Chondrocyte (in vitro differentiated cells): ENCODE measurements around the gene VSIG8. TPM values are rescaled to one million over a fixed set of nuclear protein-coding genes. Genes with fewer than 3 reads are reported as not detected.
"Not testable (repeated sequence)": the region's sequence is repeated elsewhere in the genome, so short reads cannot be mapped to it uniquely, and the experiment has no call there.

ENCODE experiments used
- DNase-seq: peaks from one replicate; pipeline ENCODE4 v3.0.0; 2021; ENCODE audit warnings: mixed read lengths, low spot score
- H3K27ac Mint-ChIP-seq: one replicate; pipeline ENCODE4 v1.8.0; 2021; ENCODE audit warnings: mild to moderate bottlenecking, moderate library complexity, mixed read lengths; ENCODE audit not compliant: unreplicated experiment
- H3K27me3 Mint-ChIP-seq: 2 replicates; pipeline ENCODE4 v1.8.0; 2021; ENCODE audit warnings: low read depth, mixed read lengths
- H3K36me3 Mint-ChIP-seq: 2 replicates; pipeline ENCODE4 v1.8.0; 2021; ENCODE audit warnings: low read depth, mixed read lengths
- H3K4me1 Mint-ChIP-seq: 2 replicates; pipeline ENCODE4 v1.8.0; 2021; ENCODE audit warnings: low read depth, mild to moderate bottlenecking, mixed read lengths
- H3K4me3 Mint-ChIP-seq: one replicate; pipeline ENCODE4 v1.8.0; 2021; ENCODE audit warnings: mild to moderate bottlenecking, moderate library complexity, mixed read lengths; ENCODE audit not compliant: unreplicated experiment
- H3K9me3 Mint-ChIP-seq: 2 replicates; pipeline ENCODE4 v1.8.0; 2021; ENCODE audit warnings: low read depth, mixed read lengths
- CTCF ChIP-seq: fragments of 200-600 bp; sonication (generic); IDR thresholded peaks from 2 replicates; pipeline ENCODE4 v1.5.0; 2021; ENCODE audit warnings: antibody characterized with exemption, mild to moderate bottlenecking, moderate library complexity
- long read RNA-seq: library from polyadenylated mRNA; stranded (forward); transcript quantifications from one replicate; pipeline ENCODE4 v2.0.0, GENCODE V29; 2021
- total RNA-seq: library from RNA; stranded (reverse); gene quantifications from 3 replicates; pipeline ENCODE4 v1.2.1, GENCODE V29; 2021

VSIG8 gene
- not detected in 3 replicates for total RNA-seq
- long read RNA-seq = 0 reads

- no peaks in the 10 kb centered on the region for H3K4me1 Mint-ChIP-seq
- no peaks in the 10 kb centered on the region for H3K27me3 Mint-ChIP-seq
- DNase-seq = no peak
- no peak within 1 kb of the TSS for H3K4me3 Mint-ChIP-seq
- TF ChIP-seq CTCF = no peak
- H3K27ac Mint-ChIP-seq = no peak within 1 kb of the TSS
- H3K9me3 Mint-ChIP-seq = no peaks in the 10 kb centered on the region
- no peaks in the 10 kb centered on the region for H3K36me3 Mint-ChIP-seq
Measured at GRCh38 chr1:159862557-159862956, at the start of gene VSIG8. Gene VSIG8, minus strand, starts transcription at chr1:159862657. Its CDS starts 136 bp downstream, at chr1:159862521.

GRCh38 chr1:159911326-159912070 lies 49.0 kb upstream of the VSIG8 start:
- TF ChIP-seq CTCF = no peak
- H3K4me3 Mint-ChIP-seq = no peak overlapping the region
- no peaks in the 10 kb centered on the region for H3K9me3 Mint-ChIP-seq
- H3K36me3 Mint-ChIP-seq = peaks cover 2% of the 10 kb centered on the region
- no peaks in the 10 kb centered on the region for H3K27me3 Mint-ChIP-seq
- DNase-seq = no peak
- peaks cover 58% of the 10 kb centered on the region for H3K4me1 Mint-ChIP-seq
- H3K27ac Mint-ChIP-seq = peak overlapping the region; percentile 45

GRCh38 chr1:159908031-159908940 lies 45.8 kb upstream of the VSIG8 start:
- Mint-ChIP-seq H3K9me3 (peaks cover 6% of the 10 kb centered on the region), H3K4me3 (no peak overlapping the region), H3K27me3 (no peaks in the 10 kb centered on the region), H3K36me3 (peaks cover 1% of the 10 kb centered on the region), H3K4me1 (peaks cover 32% of the 10 kb centered on the region), H3K27ac (no peak overlapping the region)
- no peak for TF ChIP-seq CTCF
- no peak for DNase-seq

GRCh38 chr1:159906960-159907359 lies 44.5 kb upstream of the VSIG8 start:
- H3K9me3 Mint-ChIP-seq = peaks cover 6% of the 10 kb centered on the region

GRCh38 chr1:159904036-159904435 lies 41.6 kb upstream of the VSIG8 start:
- H3K4me1 Mint-ChIP-seq = peaks cover 17% of the 10 kb centered on the region
- not testable (repeated sequence) for DNase-seq, H3K9me3 Mint-ChIP-seq, H3K4me3 Mint-ChIP-seq, H3K27me3 Mint-ChIP-seq, H3K36me3 Mint-ChIP-seq, H3K27ac Mint-ChIP-seq

More at GRCh38 chr1:159906960-159907359, 44.5 kb upstream of the VSIG8 start:
- Mint-ChIP-seq H3K36me3 (peaks cover 1% of the 10 kb centered on the region), H3K27ac (no peak overlapping the region), H3K4me3 (no peak overlapping the region), H3K4me1 (peaks cover 22% of the 10 kb centered on the region), H3K27me3 (no peaks in the 10 kb centered on the region)
- TF ChIP-seq CTCF = no peak
- no peak for DNase-seq
